ENCODE data around the gene TTL.

TTL gene

DNA sequence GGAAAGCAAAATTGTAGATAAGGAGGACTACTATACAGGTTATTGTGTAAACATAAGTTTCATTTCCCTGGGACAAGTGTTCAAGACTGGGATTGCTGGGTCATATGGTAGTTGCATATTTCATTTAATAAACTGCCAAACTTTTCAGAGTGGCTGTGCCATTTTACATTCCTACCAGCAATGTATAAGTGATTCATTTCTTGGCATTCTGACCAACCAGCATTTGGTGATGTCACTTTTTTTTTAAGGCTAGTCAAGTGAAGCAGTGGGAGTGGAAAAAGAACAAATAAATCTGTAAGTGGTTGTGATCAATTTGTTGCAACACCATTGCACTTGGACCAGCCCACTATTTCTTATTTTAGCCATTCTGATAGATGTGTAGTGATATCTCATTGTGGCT, 97.3 kb downstream of the TTL start:
- no peaks in the 10 kb centered on the region for H3K27me3 ChIP-seq
- no peak for DNase-seq
- H3K27ac ChIP-seq = no peak overlapping the region
- TF ChIP-seq, protein P1, sequence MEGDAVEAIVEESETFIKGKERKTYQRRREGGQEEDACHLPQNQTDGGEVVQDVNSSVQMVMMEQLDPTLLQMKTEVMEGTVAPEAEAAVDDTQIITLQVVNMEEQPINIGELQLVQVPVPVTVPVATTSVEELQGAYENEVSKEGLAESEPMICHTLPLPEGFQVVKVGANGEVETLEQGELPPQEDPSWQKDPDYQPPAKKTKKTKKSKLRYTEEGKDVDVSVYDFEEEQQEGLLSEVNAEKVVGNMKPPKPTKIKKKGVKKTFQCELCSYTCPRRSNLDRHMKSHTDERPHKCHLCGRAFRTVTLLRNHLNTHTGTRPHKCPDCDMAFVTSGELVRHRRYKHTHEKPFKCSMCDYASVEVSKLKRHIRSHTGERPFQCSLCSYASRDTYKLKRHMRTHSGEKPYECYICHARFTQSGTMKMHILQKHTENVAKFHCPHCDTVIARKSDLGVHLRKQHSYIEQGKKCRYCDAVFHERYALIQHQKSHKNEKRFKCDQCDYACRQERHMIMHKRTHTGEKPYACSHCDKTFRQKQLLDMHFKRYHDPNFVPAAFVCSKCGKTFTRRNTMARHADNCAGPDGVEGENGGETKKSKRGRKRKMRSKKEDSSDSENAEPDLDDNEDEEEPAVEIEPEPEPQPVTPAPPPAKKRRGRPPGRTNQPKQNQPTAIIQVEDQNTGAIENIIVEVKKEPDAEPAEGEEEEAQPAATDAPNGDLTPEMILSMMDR (IDR thresholded peaks at IDR 0.05) = no peak
- no peaks in the 10 kb centered on the region for H3K9me3 ChIP-seq
- H3K4me1 ChIP-seq = peaks cover 0 to 3% (median 1%) of the 10 kb centered on the region in 4 donors
- intact Hi-C loops (cut with DNase I; ENCODE audit: low total_unique reads) = no loop called here
- no peak overlapping the region for H3K4me3 ChIP-seq
- H3K36me3 ChIP-seq = peaks cover 18 to 25% (median 22%) of the 10 kb centered on the region in 3 donors

DNA sequence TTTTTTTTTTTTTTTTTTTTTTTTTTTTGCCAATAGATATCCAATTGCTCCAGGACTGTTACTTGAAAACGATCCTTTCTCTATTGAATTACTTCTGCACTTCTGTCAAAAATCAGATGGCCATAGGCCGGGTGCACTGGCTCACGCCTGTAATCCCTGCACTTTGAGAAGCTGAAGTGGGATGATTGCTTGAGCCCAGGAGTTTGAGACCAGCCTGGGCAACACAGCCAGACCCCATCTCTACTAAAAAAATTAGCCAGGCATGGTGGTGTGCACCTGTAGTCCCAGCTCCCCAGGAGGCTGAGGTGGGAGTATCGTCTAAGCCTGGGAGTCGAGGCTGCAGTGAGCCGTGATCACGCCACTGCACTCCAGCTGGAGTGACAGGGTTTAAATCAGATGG, 98.1 kb downstream of the TTL start:
- no peaks in the 10 kb centered on the region for H3K27me3 ChIP-seq
- no peaks in the 10 kb centered on the region for H3K9me3 ChIP-seq
- TF ChIP-seq, protein P1 (IDR thresholded peaks at IDR 0.05) = no peak
- DNase-seq = no peak
- H3K27ac ChIP-seq = no peak overlapping the region
- H3K4me3 ChIP-seq = no peak overlapping the region
- intact Hi-C loops (cut with DNase I; ENCODE audit: low total_unique reads) = loop anchor here (5.0 to 10.0 kb wide), 2 partner anchors 65 to 98 kb away; partner anchors contain the start of genes SLC20A1 and TTL
- peaks cover 9 to 17% (median 13%) of the 10 kb centered on the region in 3 donors for H3K36me3 ChIP-seq
- peaks cover 0 to 8% (median 5%) of the 10 kb centered on the region in 4 donors for H3K4me1 ChIP-seq

DNA sequence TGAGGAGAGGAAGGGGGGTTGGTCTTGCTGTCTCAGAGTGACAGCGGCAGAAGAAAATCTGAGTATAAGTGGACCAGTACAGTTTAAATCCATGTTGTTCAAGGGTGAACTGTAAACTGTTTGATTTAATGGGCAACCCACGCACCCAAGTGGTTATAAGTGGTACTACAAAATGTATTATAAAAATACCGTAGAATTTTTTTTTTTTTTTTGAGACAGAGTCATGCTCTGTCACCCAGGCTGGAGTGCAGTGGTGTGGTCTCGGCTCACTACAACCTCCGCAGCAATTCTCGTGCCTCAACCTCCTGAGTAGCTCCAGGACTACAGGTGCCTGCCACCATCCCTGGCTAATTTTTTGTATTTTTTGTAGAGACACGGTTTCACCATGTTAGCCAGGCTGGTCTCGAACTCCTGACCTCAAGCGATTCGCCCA, 100.4 kb downstream of the TTL start:
- H3K4me3 ChIP-seq = no peak overlapping the region
- no peaks in the 10 kb centered on the region for H3K27me3 ChIP-seq
- no peak for DNase-seq
- TF ChIP-seq, protein P1 (IDR thresholded peaks at IDR 0.05) = peak; percentile 55 to 65
- intact Hi-C loops (cut with DNase I; ENCODE audit: low total_unique reads) = loop anchor here (5.0 to 10.0 kb wide), 2 partner anchors 62 to 100 kb away; partner anchors contain the start of genes SLC20A1 and TTL
- peaks cover 0 to 19% (median 13%) of the 10 kb centered on the region in 4 donors for H3K4me1 ChIP-seq
- no peak overlapping the region for H3K27ac ChIP-seq
- H3K36me3 ChIP-seq = peaks cover 0 to 9% (median 6%) of the 10 kb centered on the region in 3 donors
- H3K9me3 ChIP-seq = no peaks in the 10 kb centered on the region

DNA sequence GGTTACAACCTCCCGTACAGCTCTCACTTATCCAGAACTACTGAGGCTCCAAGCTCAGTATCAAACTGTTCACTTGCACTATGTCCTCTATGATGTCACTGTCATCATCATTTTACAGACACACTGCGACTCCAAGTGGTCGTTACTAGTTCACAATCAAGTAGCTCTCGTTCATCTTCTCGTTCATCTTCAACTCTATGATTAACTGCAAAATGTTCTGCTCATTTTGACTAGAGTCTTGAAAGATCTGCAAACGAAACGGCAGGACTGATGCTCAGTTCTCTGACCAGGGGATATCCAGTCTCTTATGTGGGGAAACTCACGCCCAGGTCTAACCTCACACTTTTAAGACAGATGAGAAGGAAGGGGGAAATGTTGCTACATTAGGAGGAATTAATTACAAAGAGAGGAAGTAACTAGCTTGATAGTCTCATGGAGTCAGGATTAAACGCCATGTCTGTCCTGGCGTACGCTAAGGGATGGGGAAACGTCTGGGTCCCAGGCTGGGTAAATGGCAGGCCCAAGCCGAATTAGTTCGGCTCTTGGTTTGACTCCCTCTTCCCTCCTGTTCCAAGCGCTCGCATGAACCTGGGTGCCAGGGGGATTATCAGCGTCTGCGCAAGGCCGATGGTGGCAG, 101.7 kb downstream of the TTL start:
- Histone ChIP-seq H3K4me3 (peak overlapping the region; percentile 63 to 76), H3K36me3 (peaks cover 1 to 19% (median 6%) of the 10 kb centered on the region in 3 donors), H3K4me1 (peaks cover 0 to 19% (median 13%) of the 10 kb centered on the region in 4 donors), H3K27me3 (no peaks in the 10 kb centered on the region), H3K27ac (peak overlapping the region; percentile 92 to 94), H3K9me3 (no peaks in the 10 kb centered on the region)
- intact Hi-C loops (cut with DNase I; ENCODE audit: low total_unique reads) = loop anchor here (5.0 to 10.0 kb wide), 2 partner anchors 61 to 101 kb away; partner anchors contain the start of genes SLC20A1 and TTL
- peak in 1 of 2 donors; percentile 23 for DNase-seq
- TF ChIP-seq, protein P1 (IDR thresholded peaks at IDR 0.05) = no peak

DNA sequence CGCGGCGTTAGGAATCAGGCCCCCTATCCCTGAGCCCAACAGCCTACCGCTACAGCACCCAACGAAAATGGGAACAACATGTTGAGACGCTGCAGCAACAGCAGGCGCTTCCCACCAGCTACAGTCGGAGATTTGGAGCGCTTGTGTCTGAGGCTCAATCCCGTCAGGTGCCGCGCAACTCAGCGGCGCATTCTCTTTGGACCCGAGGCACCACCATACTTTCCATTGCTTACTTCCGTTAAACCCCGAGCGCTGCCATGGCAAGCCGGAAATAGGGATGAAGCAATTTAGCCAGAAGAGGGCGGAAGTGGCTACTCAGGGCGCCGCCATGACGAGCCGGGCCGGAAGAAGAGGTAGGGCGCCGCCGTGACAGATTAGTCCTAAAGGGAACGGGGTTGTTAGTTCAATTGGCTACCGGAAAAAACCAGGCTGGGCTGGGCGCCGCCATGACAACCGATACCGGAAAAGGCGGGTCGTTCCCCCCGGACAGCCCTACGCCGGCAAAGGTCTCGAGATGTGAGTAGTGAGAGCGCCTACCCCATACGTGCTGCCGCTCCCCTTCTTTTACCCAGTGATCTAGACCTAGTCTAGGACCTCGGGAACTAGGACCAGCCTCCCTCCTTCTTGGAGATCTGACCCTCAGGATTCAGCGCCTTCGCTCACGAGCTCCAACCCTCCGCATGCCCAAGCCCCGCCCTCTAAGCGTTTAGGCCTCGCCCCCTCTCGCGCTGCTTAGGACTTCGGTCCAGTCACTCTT, 102.4 kb downstream of the TTL start, which contains the start of gene CHCHD5:
CHCHD5 (plus strand) TSS at position 476 of the 757 bp plus-strand sequence; CDS start at position 515, 39 bp downstream.
- Histone ChIP-seq H3K27me3 (no peaks in the 10 kb centered on the region), H3K36me3 (peaks cover 6 to 26% (median 6%) of the 10 kb centered on the region in 3 donors), H3K4me1 (peaks cover 0 to 19% (median 13%) of the 10 kb centered on the region in 4 donors), H3K9me3 (no peaks in the 10 kb centered on the region), H3K4me3 (peak within 1 kb of the TSS; percentile 63 to 76), H3K27ac (peak within 1 kb of the TSS; percentile 92 to 94)
- TF ChIP-seq, protein P1 (IDR thresholded peaks at IDR 0.05) = peak; percentile 5 to 17
- DNase-seq = peak; percentile 98
- intact Hi-C loops (cut with DNase I; ENCODE audit: low total_unique reads) = loop anchor here (5.0 to 10.0 kb wide), 2 partner anchors 60 to 102 kb away; partner anchors contain the start of genes SLC20A1 and TTL

Measured in tibial artery (tissue), 4 donors.